BE2C (cell line): ENCODE data around the gene SLC9A3.

Experiments
- DNase-seq: peaks from one replicate; pipeline ENCODE4 v3.0.0-alpha.2; 2020
- H3K27me3 ChIP-seq: fragments of 250-450 bp; sonication (Bioruptor Pico); 2 replicates; pipeline ENCODE4 v1.5.1; 2020; ENCODE audit warnings: mild to moderate bottlenecking
- H3K36me3 ChIP-seq: fragments of 250-450 bp; sonication (Bioruptor Pico); 2 replicates; pipeline ENCODE4 v1.5.1; 2020; ENCODE audit warnings: mild to moderate bottlenecking
- H3K4me1 ChIP-seq: fragments of 250-450 bp; sonication (Bioruptor Pico); 2 replicates; pipeline ENCODE4 v1.5.1; 2020
- H3K4me3 ChIP-seq: 2 replicates; pipeline ENCODE4 v1.5.1; 2011; ENCODE audit warnings: low read depth, low read length
- H3K9me3 ChIP-seq: fragments of 250-450 bp; sonication (Bioruptor Pico); 2 replicates; pipeline ENCODE4 v1.5.1; 2020
- CTCF ChIP-seq: IDR thresholded peaks from 2 replicates; pipeline ENCODE4 v1.5.1; 2012; ENCODE audit warnings: mild to moderate bottlenecking, low read depth, low read length

SLC9A3 gene

GRCh38 chr5:485113-485945, 38.9 kb downstream of the SLC9A3 start:
- peaks cover under 1% of the 10 kb centered on the region; the same call in 1 of the 2 replicates for H3K27me3 ChIP-seq
- H3K4me1 ChIP-seq: no peaks in the 10 kb centered on the region
- no peak for DNase-seq
- no peak for TF ChIP-seq CTCF
- no peaks in the 10 kb centered on the region; the same call in 1 of the 2 replicates for H3K9me3 ChIP-seq
- H3K4me3 ChIP-seq: no peak overlapping the region
- no peaks in the 10 kb centered on the region for H3K36me3 ChIP-seq

- Histone ChIP-seq H3K36me3 (no peaks in the 10 kb centered on the region), H3K4me3 (no peak overlapping the region), H3K27me3 (peaks cover 5% of the 10 kb centered on the region; the same call in 1 of the 2 replicates), H3K9me3 (no peaks in the 10 kb centered on the region; the same call in 1 of the 2 replicates), H3K4me1 (no peaks in the 10 kb centered on the region)
- no peak for TF ChIP-seq CTCF
- no peak for DNase-seq
Measured at GRCh38 chr5:484556-484955, 39.7 kb downstream of the SLC9A3 start.

GRCh38 chr5:483434-484140, 40.7 kb downstream of the SLC9A3 start:
- TF ChIP-seq CTCF: no peak
- no peak for DNase-seq
- H3K9me3 ChIP-seq: no peaks in the 10 kb centered on the region; the same call in 1 of the 2 replicates
- no peaks in the 10 kb centered on the region for H3K4me1 ChIP-seq
- H3K36me3 ChIP-seq: no peaks in the 10 kb centered on the region
- H3K4me3 ChIP-seq: no peak overlapping the region
- H3K27me3 ChIP-seq: peaks cover 13% of the 10 kb centered on the region

- Histone ChIP-seq H3K4me3 (no peak overlapping the region), H3K36me3 (no peaks in the 10 kb centered on the region), H3K4me1 (no peaks in the 10 kb centered on the region), H3K9me3 (no peaks in the 10 kb centered on the region; the same call in 1 of the 2 replicates), H3K27me3 (peaks cover 19% of the 10 kb centered on the region)
- no peak for TF ChIP-seq CTCF
- no peak for DNase-seq
Measured at GRCh38 chr5:483011-483410, 41.2 kb downstream of the SLC9A3 start.

- peaks cover 24% of the 10 kb centered on the region for H3K27me3 ChIP-seq
- H3K36me3 ChIP-seq: no peaks in the 10 kb centered on the region
- DNase-seq: no peak
- H3K4me1 ChIP-seq: no peaks in the 10 kb centered on the region
- no peaks in the 10 kb centered on the region; the same call in 1 of the 2 replicates for H3K9me3 ChIP-seq
- H3K4me3 ChIP-seq: no peak overlapping the region
- TF ChIP-seq CTCF: no peak
Measured at GRCh38 chr5:482506-482905, 41.7 kb downstream of the SLC9A3 start.

- no peak for TF ChIP-seq CTCF
- DNase-seq: no peak
- no peak overlapping the region for H3K4me3 ChIP-seq
- no peaks in the 10 kb centered on the region; the same call in 1 of the 2 replicates for H3K9me3 ChIP-seq
- H3K36me3 ChIP-seq: no peaks in the 10 kb centered on the region
- H3K4me1 ChIP-seq: no peaks in the 10 kb centered on the region
- H3K27me3 ChIP-seq: peaks cover 29% of the 10 kb centered on the region
Measured at GRCh38 chr5:482021-482420, 42.2 kb downstream of the SLC9A3 start.
